Osteoblast (primary cell): ENCODE data around the gene CCDC174. TPM values are rescaled to one million over a fixed set of nuclear protein-coding genes. Genes with fewer than 3 reads are reported as not detected.

Experiments
- DNase-seq: peaks from one replicate; pipeline ENCODE4 v3.0.0; 2011; ENCODE audit warnings: low spot score, mixed read lengths; ENCODE audit not compliant: insufficient read length; ENCODE audit errors: missing footprints
- H2AFZ ChIP-seq: 2 replicates; pipeline ENCODE4 v1.6.0; 2011; ENCODE audit warnings: mild to moderate bottlenecking, low read length
- H3K27ac ChIP-seq: 2 replicates; pipeline ENCODE4 v1.5.1; 2011; ENCODE audit warnings: mild to moderate bottlenecking, low read depth, low read length, moderate library complexity
- H3K27me3 ChIP-seq: 2 replicates; pipeline ENCODE4 v1.6.0; 2012; ENCODE audit warnings: mild to moderate bottlenecking, control low read depth, inconsistent platforms, low read length, moderate library complexity; ENCODE audit not compliant: insufficient read depth
- H3K36me3 ChIP-seq: 2 replicates; pipeline ENCODE4 v1.5.1; 2011; ENCODE audit warnings: mild to moderate bottlenecking, low read length, control low read depth, moderate library complexity; ENCODE audit not compliant: insufficient read depth
- H3K4me1 ChIP-seq: 2 replicates; pipeline ENCODE4 v1.5.1; 2011; ENCODE audit warnings: mild to moderate bottlenecking, low read length, control low read depth, moderate library complexity; ENCODE audit not compliant: insufficient read depth
- H3K4me2 ChIP-seq: 2 replicates; pipeline ENCODE4 v1.6.0; 2011; ENCODE audit warnings: mild to moderate bottlenecking, low read length; ENCODE audit not compliant: insufficient read depth
- H3K4me3 ChIP-seq: fragments of 200-600 bp; sonication (generic); 3 replicates; pipeline ENCODE4 v1.5.1; 2012; ENCODE audit warnings: mild to moderate bottlenecking, low read length, inconsistent platforms; ENCODE audit not compliant: insufficient read depth
- H3K79me2 ChIP-seq: 2 replicates; pipeline ENCODE4 v1.6.0; 2012; ENCODE audit warnings: mild to moderate bottlenecking, low read length, control low read depth, inconsistent platforms; ENCODE audit not compliant: insufficient read depth
- H3K9me3 ChIP-seq: 2 replicates; pipeline ENCODE4 v1.5.1; 2011; ENCODE audit warnings: low read depth, low read length, control low read depth
- H4K20me1 ChIP-seq: 2 replicates; pipeline ENCODE4 v1.6.0; 2012; ENCODE audit warnings: mild to moderate bottlenecking, low read length, control low read depth; ENCODE audit not compliant: insufficient read depth
- CTCF ChIP-seq: IDR thresholded peaks from 2 replicates; pipeline ENCODE4 v1.5.1; 2011; ENCODE audit warnings: mild to moderate bottlenecking, low read depth, low read length, moderate library complexity; ENCODE audit errors: extremely low read depth
- total RNA-seq: library from RNA; depleted of rRNA; stranded (reverse); fragments of >200 nt; gene quantifications from 2 replicates; pipeline ENCODE4 v1.2.3, GENCODE V29; 2012

The CCDC174 gene
- total RNA-seq, 1 donor, result 14.5 TPM

- TF ChIP-seq CTCF, result no peak
- no peaks in the 10 kb centered on the region for H4K20me1 ChIP-seq
Observed at GRCh38 chr3:14691719-14692118, 40.2 kb downstream of the CCDC174 start.

DNA sequence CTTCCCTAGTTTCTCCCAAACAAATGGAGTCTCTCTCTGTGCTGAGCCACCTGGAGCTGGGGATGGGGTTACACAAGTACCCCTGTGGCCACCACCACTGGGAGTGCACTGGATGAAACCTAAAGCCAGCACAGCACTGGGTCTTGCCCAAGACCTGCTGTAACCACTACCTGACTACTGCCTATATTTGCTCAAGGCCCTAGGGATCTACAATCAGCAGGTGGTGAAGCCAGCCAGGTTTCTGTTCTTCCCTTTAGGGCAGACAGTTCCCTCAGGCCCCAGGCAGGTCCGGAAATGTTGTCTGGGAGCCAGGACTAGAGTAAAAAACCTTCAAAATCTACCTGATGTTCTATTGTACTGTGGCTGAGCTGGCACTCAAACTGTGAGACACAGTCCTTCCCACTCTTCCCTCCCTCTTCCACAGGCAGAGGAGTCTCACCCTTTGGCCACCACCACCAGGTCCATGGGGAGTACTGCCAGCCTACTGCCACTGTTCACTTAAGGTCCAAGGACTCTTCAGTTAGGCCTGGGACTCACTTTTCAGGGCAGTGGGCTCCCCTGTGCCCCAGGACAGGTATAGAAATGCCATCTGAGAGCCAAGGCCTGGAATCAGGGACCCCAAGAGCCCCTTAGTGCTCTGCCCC lies 47.2 kb downstream of the CCDC174 start:
- H3K9me3 ChIP-seq, result no peaks in the 10 kb centered on the region
- H3K4me1 ChIP-seq, result no peaks in the 10 kb centered on the region
- H3K27me3 ChIP-seq, result no peaks in the 10 kb centered on the region
- TF ChIP-seq CTCF, result no peak
- no peaks in the 10 kb centered on the region for H3K79me2 ChIP-seq
- H3K4me3 ChIP-seq, result no peak overlapping the region
- no peak overlapping the region for H2AFZ ChIP-seq
- DNase-seq, result no peak
- H3K27ac ChIP-seq, result no peak overlapping the region
- no peak overlapping the region for H3K4me2 ChIP-seq
- no peaks in the 10 kb centered on the region for H3K36me3 ChIP-seq
- H4K20me1 ChIP-seq, result no peaks in the 10 kb centered on the region

More at GRCh38 chr3:14691719-14692118, 40.2 kb downstream of the CCDC174 start:
- Histone ChIP-seq H3K4me1 (no peaks in the 10 kb centered on the region), H3K36me3 (no peaks in the 10 kb centered on the region), H3K79me2 (no peaks in the 10 kb centered on the region), H2AFZ (no peak overlapping the region), H3K27ac (no peak overlapping the region), H3K27me3 (no peaks in the 10 kb centered on the region), H3K4me3 (no peak overlapping the region), H3K4me2 (no peak overlapping the region), H3K9me3 (no peaks in the 10 kb centered on the region)
- DNase-seq, result no peak

- Histone ChIP-seq H3K9me3 (no peaks in the 10 kb centered on the region), H4K20me1 (no peaks in the 10 kb centered on the region), H3K36me3 (no peaks in the 10 kb centered on the region), H2AFZ (no peak overlapping the region), H3K79me2 (no peaks in the 10 kb centered on the region), H3K27me3 (no peaks in the 10 kb centered on the region), H3K4me3 (no peak overlapping the region), H3K4me2 (no peak overlapping the region), H3K4me1 (no peaks in the 10 kb centered on the region), H3K27ac (no peak overlapping the region)
- TF ChIP-seq CTCF, result no peak
- DNase-seq, result no peak
Observed at GRCh38 chr3:14699643-14700042, 48.1 kb downstream of the CCDC174 start.

DNA sequence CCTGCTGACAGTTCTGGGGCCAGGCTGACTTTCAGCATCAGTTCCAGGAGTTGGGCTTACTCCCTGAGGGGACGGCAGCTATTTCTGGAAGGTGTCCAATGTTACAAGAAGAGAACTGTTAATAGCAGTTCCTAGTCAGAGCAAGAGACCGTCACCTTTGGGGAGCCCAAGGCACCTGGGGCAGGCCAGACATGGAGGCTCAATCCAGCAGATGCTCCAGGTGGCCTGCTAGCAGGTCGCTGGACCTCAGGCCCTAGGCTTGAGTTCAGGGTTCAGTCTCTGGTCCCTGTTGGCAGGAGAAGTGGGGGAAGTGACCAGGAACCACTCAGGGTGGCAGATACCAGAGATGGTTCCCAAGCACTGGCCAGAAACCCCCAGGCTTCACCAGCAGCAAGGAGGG lies 49.3 kb downstream of the CCDC174 start:
- Histone ChIP-seq H2AFZ (no peak overlapping the region), H3K79me2 (no peaks in the 10 kb centered on the region), H3K27ac (no peak overlapping the region), H3K4me1 (no peaks in the 10 kb centered on the region), H3K9me3 (no peaks in the 10 kb centered on the region), H3K27me3 (peaks cover 3% of the 10 kb centered on the region), H3K36me3 (no peaks in the 10 kb centered on the region), H3K4me3 (no peak overlapping the region), H4K20me1 (no peaks in the 10 kb centered on the region), H3K4me2 (no peak overlapping the region)
- no peak for TF ChIP-seq CTCF
- no peak for DNase-seq
